ENCODE results near the gene HIKESHI.
"Not testable (repeated sequence)": the region's sequence is repeated elsewhere in the genome, so short reads cannot be mapped to it uniquely, and the experiment has no call there.

HIKESHI gene

DNA sequence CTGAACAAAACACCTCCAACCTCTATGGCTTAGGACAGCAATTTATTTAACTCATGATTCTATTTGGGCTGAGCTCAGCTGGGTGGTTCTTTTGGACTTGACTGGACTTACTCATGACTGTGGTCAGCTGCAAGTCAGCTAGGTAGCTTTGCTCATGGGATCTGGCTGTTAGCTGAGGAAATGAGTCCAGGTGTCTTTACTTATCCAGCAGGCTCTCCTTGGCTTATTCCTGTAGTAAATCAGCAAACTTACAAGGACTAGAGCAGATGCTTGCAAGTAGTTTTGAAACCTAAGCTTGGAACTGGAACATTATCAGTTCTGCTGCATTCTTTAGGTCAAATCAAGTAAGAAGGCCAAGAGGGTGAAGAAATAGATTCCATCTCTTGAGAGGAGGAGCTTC, 8.0 kb upstream of the HIKESHI start:
- no peak for DNase-seq

DNA sequence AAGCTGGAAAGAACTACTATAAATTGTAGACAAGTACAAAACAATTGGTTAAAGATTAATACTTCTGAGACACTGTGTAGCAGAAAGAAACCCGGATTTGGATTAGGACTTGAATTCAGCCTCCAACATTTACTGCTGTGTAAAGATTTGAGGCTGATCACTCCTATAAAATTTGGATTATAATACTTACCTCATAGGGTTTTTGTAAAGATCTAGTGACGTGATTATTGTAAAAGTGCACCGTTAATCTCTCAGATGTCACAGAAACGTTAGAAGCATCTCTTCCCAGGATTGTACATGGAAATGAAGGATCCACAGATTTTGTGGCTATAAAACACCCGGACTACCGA, 323 bp upstream of the HIKESHI start:
- DNase-seq, result no peak

GRCh38 chr11:86303257-86303656, 1.2 kb downstream of the HIKESHI start:
- no peak for DNase-seq

- not testable (repeated sequence) for DNase-seq
These were observed 6.7 kb downstream of the HIKESHI start for GRCh38 chr11:86308710-86309109.

GRCh38 chr11:86313793-86314192, 11.8 kb downstream of the HIKESHI start:
- DNase-seq, result no peak

DNA sequence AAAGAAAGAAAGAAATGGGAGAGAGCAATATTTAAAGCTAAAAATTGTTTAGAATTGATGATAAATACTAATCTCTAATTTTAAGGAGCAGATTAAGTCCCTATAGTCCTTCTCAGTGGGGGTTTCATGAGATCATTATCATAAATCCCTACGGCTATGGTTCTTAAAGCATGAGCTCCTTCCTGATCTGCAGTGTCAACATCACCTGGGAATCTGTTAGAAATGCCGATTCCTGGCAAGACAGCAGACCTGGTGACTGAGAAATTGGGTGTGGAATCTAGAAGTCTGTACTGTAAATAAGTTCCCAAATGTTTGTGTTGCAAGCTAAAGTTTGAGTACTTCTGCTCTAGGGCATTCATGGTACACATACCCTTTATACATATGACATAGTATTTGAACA, 12.6 kb downstream of the HIKESHI start:
- DNase-seq, result no peak

DNA sequence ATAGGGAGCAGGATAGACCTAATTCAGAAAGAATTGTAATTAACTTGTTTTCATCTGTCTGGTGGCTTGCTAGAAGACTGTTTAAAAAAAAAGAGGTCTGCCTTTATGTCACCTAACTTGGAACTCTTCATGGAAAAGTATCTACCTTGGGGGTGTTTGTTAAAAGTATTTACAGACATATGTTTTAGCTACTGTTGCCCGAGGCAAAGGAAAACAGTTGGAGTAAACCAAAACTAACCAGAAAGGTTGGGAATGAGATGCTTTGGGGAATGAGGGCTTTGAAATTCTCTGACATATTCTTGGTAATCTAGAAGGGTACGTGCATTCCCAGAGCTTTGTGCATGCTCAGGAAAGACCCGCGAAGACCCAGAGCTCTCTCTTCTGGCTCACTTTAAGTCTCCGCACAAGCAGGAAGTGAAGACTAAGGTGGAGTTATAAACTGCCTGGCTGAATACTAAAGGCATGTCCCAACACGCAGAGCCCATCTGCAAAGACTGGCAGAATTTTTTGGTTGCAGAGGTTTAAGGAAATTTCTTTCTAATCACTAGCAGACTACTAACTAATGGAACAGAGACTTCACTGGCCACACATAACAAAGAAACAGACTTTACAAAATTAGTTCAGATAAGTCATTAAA, 33.2 kb downstream of the HIKESHI start:
- no peak for DNase-seq

DNA sequence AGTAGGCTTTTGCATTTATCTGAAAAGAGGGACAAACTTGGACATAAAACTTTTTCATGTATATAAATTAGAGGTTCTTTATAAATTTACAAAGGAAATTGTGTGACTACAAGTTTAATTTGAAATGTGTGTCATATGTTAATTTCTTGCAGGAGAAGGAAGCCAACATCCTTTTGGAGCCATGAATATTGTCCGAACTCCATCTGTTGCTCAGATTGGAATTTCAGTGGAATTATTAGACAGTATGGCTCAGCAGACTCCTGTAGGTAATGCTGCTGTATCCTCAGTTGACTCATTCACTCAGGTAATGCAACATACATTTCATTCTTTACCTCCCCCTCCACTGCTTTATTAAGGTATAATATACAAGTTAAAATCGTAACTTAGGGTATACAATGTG, 35.2 kb downstream of the HIKESHI start:
- DNase-seq, result no peak

- no peak for DNase-seq
These were observed 39.3 kb downstream of the HIKESHI start for GRCh38 chr11:86341382-86341781.

DNA sequence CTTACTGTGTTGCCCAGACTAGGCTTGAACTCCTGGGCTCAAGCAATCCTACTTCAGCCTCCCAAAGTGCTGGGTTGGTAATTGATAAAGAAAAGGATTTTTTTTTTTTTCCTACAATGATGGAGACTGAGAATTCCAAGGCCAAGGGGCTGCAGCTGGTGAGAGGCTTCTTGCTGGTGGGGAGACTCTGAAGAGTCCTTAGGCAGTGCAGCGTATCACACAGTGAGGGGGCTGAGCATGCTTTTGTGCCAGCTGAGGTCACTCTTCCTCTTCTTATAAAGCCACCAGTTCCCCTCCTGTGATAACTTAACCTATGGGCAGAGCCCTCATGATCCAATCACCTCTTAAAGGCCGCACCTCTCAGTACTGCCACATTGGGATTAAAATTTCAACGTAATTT, 44.5 kb downstream of the HIKESHI start:
- no peak for DNase-seq

DNA sequence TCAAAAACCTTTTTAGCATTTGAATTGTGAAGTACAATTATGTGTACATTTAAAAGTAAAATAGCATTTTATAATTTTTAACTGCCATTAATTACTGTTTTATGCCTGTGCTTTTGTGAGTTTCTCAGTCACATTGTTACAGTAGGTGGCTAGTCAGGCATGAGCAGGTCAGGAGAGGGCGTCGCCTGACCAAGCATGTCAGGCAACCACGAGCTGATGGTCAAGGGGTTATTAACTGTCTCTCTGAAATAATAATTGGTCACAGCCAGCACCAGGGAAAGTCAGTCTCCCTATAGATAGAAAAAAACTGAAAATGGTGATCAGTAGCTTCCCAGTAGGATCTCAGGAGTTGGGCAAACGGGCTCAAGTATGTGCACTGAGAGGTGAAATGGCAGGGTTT, 53.2 kb downstream of the HIKESHI start:
- no peak for DNase-seq

GRCh38 chr11:86357412-86357811, 55.4 kb downstream of the HIKESHI start:
- not testable (repeated sequence) for DNase-seq

DNA sequence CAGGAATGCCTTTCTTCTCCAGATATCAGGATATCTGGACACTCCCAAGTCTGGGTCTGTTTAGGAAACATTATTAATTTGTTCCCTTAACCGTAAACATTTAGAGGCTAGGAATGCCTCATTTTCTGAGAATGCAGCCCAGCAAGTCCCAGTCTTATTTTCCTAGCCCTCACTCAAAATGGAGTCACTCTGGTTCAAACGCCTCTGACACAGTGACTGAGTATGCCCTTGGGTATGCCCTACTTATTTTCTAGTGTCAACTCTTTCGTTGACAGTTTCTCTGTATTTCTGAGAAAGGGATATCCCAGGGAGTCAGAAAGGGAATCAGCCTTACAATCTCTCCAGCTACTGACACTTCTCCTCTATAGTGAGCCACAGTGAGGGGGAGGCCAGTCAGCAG, 56.7 kb downstream of the HIKESHI start:
- DNase-seq, result no peak

DNA sequence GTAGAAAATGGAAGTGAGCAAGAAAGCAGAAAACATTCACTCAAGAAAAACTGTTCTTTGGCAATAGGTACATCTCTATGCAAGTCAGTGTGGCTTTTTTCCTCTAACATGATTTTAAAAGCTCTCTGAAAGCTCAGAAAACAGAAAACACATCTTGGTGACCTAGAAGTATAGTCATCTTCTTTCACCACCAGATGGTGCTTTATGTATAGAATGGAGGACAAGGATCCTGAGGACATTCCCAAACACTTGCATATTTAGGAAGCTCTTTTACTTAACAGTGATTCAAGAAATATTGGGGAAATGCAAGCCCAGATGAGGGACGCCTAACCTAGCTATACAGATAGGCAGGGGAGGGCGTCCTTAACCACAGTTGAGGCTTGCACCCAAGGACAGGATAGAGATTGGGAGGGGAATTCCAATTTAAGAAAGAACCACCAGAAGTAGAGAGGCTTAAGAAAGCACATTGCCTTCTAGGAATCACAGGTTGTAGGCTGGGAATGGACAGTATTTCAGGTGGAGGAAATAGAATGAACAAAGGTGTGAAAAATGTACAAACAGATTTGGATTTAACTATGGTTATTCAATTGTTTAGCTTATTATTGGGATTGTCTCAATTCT, 58.8 kb downstream of the HIKESHI start:
- peak; percentile 34 for DNase-seq

DNA sequence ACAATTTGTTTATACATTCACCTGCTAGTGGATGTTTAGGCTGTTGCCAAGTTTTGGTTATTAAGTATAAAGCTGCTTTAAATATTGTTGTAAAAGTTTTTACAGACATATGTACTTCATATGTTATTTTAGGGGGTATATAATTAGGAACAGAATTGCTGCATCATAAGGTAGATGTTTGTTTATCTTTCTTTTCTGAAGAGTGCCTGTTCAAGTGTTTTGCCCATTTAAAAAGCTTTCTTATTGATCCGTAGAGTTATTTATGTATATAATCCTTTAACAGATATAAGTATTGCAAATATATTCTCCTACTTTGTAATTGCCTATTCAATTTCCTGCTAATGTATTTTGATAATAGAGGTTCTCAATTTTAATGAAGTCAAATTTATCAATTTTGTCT, 61.4 kb downstream of the HIKESHI start:
- no peak for DNase-seq

DNA sequence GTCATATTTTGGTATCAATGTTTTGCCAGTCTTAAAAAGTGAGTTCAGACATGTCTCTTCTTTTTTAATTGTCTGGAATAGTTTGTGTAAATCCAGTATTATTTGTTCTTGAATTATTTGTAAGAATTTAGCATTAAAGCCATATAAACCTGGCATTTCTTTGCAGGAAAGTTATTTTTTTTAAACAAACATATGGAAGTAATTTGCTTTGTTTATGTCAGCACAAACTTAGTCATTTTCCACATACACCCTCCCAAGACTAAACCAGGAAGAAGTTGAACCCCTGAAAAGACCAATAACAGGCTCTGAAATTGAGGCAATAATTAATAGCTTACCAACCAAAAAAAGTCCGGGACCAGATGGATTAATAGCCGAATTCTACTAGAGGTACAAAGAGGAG, 63.5 kb downstream of the HIKESHI start:
- no peak for DNase-seq

GRCh38 chr11:86369668-86370067, 67.6 kb downstream of the HIKESHI start:
- no peak for DNase-seq

- DNase-seq, result no peak
These were observed 68.1 kb downstream of the HIKESHI start for GRCh38 chr11:86370171-86370570.

DNA sequence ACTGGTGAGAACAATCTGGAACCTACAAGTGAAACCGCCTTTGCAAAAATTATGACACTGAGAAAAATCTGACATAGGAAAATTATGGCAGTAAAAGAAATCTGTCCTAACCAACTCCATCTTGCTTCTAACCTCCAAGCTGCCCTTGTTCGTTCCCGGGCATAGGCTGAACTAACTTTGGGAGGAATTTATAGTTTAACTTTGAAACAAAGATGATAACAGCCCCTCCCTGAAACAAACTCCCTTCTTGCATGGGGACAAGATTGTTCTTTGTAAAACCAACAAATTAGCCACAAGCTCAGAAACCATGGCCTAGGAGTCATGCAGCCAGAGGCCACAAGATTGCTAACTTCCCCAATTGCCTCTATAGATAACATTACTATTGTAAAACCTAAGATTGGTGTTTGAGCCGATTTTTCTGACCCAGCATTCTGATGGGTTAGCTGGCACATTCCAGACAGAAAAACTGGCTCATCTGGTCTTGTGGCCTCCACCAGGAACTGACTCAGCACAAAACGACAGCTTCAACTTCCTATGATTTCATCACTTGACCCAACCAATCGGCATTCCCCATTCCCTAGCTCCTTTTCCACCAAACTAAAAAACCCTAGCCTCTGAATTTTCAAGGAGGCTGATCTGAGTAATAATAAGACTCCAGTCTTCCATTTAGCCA, 69.0 kb downstream of the HIKESHI start:
- no peak for DNase-seq

DNA sequence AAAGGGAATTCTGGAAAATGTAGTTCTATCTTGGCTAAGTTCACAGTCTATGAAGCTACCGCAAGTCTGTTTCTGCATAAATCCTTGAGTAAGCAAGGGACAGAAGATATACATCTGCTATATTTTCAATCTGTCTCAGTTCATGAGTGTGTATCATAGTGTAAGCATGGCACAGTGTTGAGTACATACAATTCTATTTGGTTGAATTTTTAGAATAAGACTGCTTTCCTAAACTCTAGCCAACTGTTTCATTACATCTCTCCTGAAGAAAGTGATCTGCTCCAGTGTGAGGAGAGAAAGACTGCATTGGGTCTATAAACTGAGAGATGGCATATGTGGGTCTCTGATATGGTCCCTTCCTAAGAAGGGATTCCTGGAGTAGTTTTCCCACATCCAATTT, 70.0 kb downstream of the HIKESHI start:
- DNase-seq, result no peak

GRCh38 chr11:86372586-86372985, 70.5 kb downstream of the HIKESHI start:
- no peak for DNase-seq

DNA sequence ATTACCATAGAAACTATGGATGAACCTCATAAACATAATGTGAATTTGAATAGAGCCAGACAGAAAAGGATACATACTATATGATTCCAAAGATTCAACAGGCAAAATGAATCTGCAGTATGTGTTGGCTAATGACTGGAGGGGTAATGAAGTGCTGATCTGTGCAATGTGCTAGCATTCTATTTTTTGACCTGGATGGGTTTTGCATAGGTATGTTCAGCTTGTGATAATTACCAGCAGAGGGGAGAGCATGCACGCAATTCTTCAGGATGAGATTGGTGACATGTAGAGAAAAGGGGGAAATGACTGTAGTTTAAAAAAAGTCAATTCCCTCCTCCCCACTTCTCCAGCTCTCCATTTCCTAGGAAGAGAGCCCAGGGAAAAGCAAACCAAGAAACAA, 72.0 kb downstream of the HIKESHI start:
- DNase-seq, result no peak

DNA sequence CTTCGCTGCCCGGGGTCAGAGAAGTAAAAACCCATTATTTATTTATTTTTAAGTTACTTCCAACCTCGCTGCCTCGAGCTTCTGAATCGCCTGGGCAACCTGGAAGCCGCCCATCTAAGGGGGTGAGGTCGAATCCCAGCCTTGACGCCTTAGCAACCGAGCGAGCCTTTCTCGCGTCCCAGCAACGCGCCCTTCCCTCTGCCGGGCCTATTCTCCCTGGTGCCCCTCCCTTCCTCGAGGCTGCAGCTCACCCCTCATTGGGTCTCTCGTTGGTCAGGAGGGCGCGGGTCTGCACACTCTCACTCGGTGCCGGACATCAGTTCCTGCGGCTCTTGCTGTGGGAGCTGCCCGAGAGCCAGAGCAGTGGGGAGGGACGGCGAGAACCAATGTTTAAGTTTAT, 72.5 kb downstream of the HIKESHI start, which contains the start of gene CCDC81:
Gene CCDC81, plus strand, starts transcription at position 302 of the 400 bp plus-strand sequence. CDS start 277 bp downstream, outside the sequence.
- DNase-seq, result no peak

- no peak for DNase-seq
These were observed 75.9 kb downstream of the HIKESHI start for GRCh38 chr11:86377972-86378371.

Measured in NCI-H446 treated with DMSO at 0.1 percent for 48 hours (cell line).